PC-9 (cell line): ENCODE data around the gene LAMC1. TPM values are rescaled to one million over a fixed set of nuclear protein-coding genes. Genes with fewer than 3 reads are reported as not detected.
"Not testable (repeated sequence)": the region's sequence is repeated elsewhere in the genome, so short reads cannot be mapped to it uniquely, and the experiment has no call there.

Source experiments
- BruUV-seq: library from RNA; stranded (reverse); fragments of 400-500 nt; replicated peaks from 2 replicates; lab custom pipeline; 2021; lab: Mats Ljungman, UMichigan
- CTCF ChIA-PET: fragments of 300-600 bp; sonication (Branson Sonifier 250); formaldehyde crosslinking; loops from one replicate; lab custom pipeline; 2022; ENCODE audit warnings: antibody characterized with exemption; lab: Charles Lee
- POLR2A ChIA-PET: fragments of 300-600 bp; sonication (Branson Sonifier 250); formaldehyde crosslinking; loops from one replicate; lab custom pipeline; 2022; ENCODE audit warnings: antibody characterized with exemption; ENCODE audit not compliant: unreplicated experiment; lab: Charles Lee
- DNase-seq, 2 experiments: peaks; one replicate each; pipeline versions ENCODE4 v3.0.0 to v3.0.0-alpha.2; 2015 to 2022; ENCODE audit warnings: mixed read lengths in 1 of 2
- H2AFZ ChIP-seq: fragments of 200-600 bp; sonication (generic); 2 replicates; pipeline ENCODE4 v1.8.1; 2017; ENCODE audit warnings: antibody characterized with exemption
- H3F3A ChIP-seq: fragments of 200-600 bp; sonication (generic); 2 replicates; pipeline ENCODE4 v1.8.1; 2017; ENCODE audit warnings: antibody characterized with exemption, mild to moderate bottlenecking, low read depth; ENCODE audit not compliant: insufficient read depth
- H3K27ac ChIP-seq: fragments of 200-600 bp; sonication (generic); 2 replicates; pipeline ENCODE4 v1.6.1; 2016; ENCODE audit warnings: mixed run types
- H3K27me3 ChIP-seq: fragments of 200-600 bp; sonication (generic); 2 replicates; pipeline ENCODE4 v1.6.1; 2016; ENCODE audit warnings: low read depth, mixed run types; ENCODE audit not compliant: insufficient read depth
- H3K36me3 ChIP-seq: fragments of 200-600 bp; sonication (generic); 2 replicates; pipeline ENCODE4 v1.6.1; 2016; ENCODE audit warnings: low read depth, mixed run types
- H3K4me1 ChIP-seq: fragments of 200-600 bp; sonication (generic); replicated peaks from 2 replicates; pipeline ENCODE4 v1.6.1; 2016; ENCODE audit warnings: mixed run types; ENCODE audit not compliant: insufficient read depth
- H3K4me2 ChIP-seq: fragments of 200-600 bp; sonication (generic); 2 replicates; pipeline ENCODE4 v1.6.1; 2017; ENCODE audit warnings: mixed run types
- H3K4me3 ChIP-seq: fragments of 200-600 bp; sonication (generic); 2 replicates; pipeline ENCODE4 v1.6.1; 2016; ENCODE audit warnings: mixed run types
- H3K79me2 ChIP-seq: fragments of 200-600 bp; sonication (generic); 2 replicates; pipeline ENCODE4 v1.6.1; 2017; ENCODE audit warnings: low read depth, mixed run types
- H3K9me2 ChIP-seq: fragments of 200-600 bp; sonication (generic); 2 replicates; pipeline ENCODE4 v1.8.1; 2017; ENCODE audit warnings: mild to moderate bottlenecking; ENCODE audit not compliant: insufficient read depth
- H3K9me3 ChIP-seq: fragments of 200-600 bp; sonication (generic); 2 replicates; pipeline ENCODE4 v1.8.1; 2016; ENCODE audit warnings: low read depth; ENCODE audit not compliant: insufficient read depth
- H4K20me1 ChIP-seq: fragments of 200-600 bp; sonication (generic); 2 replicates; pipeline ENCODE4 v1.8.1; 2017; ENCODE audit not compliant: insufficient read depth
- CTCF ChIP-seq: fragments of 200-600 bp; sonication (generic); conservative IDR thresholded peaks from 2 replicates; pipeline ENCODE4 v1.6.1; 2017; ENCODE audit warnings: mixed run types, antibody characterized with exemption, mild to moderate bottlenecking, moderate library complexity
- EZH2 ChIP-seq: fragments of 200-600 bp; sonication (generic); IDR thresholded peaks from 2 replicates; pipeline ENCODE4 v1.8.0; 2017; ENCODE audit warnings: antibody characterized with exemption, low read depth
- intact Hi-C: fragments of 100-400 bp; cut with micrococcal nuclease; formaldehyde crosslinking; loops from one replicate; pipeline ENCODE4 v1.10.0; 2022; ENCODE audit not compliant: unreplicated experiment
- total RNA-seq: library from RNA; stranded (reverse); gene quantifications from 2 replicates; pipeline ENCODE4 v1.2.3, GENCODE V29; 2021

LAMC1 gene
- total RNA-seq, 1 experiment from 2014 or later: 95.5 TPM

GRCh38 chr1:183144752-183145151, 121.5 kb downstream of the LAMC1 start:
- intact Hi-C loops: no loop called here

GRCh38 chr1:183147735-183148134, 124.5 kb downstream of the LAMC1 start:
- Histone ChIP-seq H3K79me2 (no peaks in the 10 kb centered on the region), H3K4me2 (no peak overlapping the region), H3K4me1 (no peaks in the 10 kb centered on the region), H2AFZ (no peak overlapping the region), H3K27me3 (no peaks in the 10 kb centered on the region), H4K20me1 (no peaks in the 10 kb centered on the region), H3K4me3 (no peak overlapping the region), H3F3A (no peaks in the 10 kb centered on the region), H3K9me2 (no peaks in the 10 kb centered on the region), H3K9me3 (no peaks in the 10 kb centered on the region), H3K36me3 (peaks cover 4% of the 10 kb centered on the region), H3K27ac (no peak overlapping the region)
- no peak for TF ChIP-seq EZH2
- TF ChIP-seq CTCF: no peak
- ChIA-PET POLR2A (no interaction called here), CTCF (no interaction called here)
- no peak for DNase-seq
- BruUV-seq: no TSS peak
- intact Hi-C loops: no loop called here

More at GRCh38 chr1:183144752-183145151, 121.5 kb downstream of the LAMC1 start:
- no TSS peak for BruUV-seq
- no peak overlapping the region for H2AFZ ChIP-seq
- H3K9me2 ChIP-seq: no peaks in the 10 kb centered on the region
- ChIA-PET POLR2A (interaction anchor here (0.6 kb wide), 1 partner anchor 334 kb away, joined by 5 read pairs; no protein-coding TSS in a partner anchor), CTCF (no interaction called here)
- no peaks in the 10 kb centered on the region for H3K79me2 ChIP-seq
- no peaks in the 10 kb centered on the region for H3K9me3 ChIP-seq
- no peaks in the 10 kb centered on the region for H3K27me3 ChIP-seq
- no peak overlapping the region for H3K4me3 ChIP-seq
- TF ChIP-seq EZH2: no peak
- TF ChIP-seq CTCF: no peak
- H3F3A ChIP-seq: peaks cover 5% of the 10 kb centered on the region; the same call in 1 of the 2 replicates
- H3K4me1 ChIP-seq: peaks cover 9% of the 10 kb centered on the region
- no peak overlapping the region for H3K27ac ChIP-seq
- DNase-seq: no peak
- H3K36me3 ChIP-seq: peaks cover 9% of the 10 kb centered on the region
- H3K4me2 ChIP-seq: no peak overlapping the region
- no peaks in the 10 kb centered on the region for H4K20me1 ChIP-seq

- no peak for TF ChIP-seq EZH2
- POLR2A ChIA-PET: no interaction called here
- Histone ChIP-seq H3F3A (no peaks in the 10 kb centered on the region; the same call in 1 of the 2 replicates), H3K79me2 (no peaks in the 10 kb centered on the region), H3K9me2 (no peaks in the 10 kb centered on the region), H3K4me3 (no peak overlapping the region), H3K36me3 (no peaks in the 10 kb centered on the region; the same call in 1 of the 2 replicates), H3K4me1 (no peaks in the 10 kb centered on the region), H3K4me2 (no peak overlapping the region), H2AFZ (no peak overlapping the region), H3K27ac (no peak overlapping the region), H3K9me3 (no peaks in the 10 kb centered on the region), H3K27me3 (no peaks in the 10 kb centered on the region), H4K20me1 (no peaks in the 10 kb centered on the region)
- BruUV-seq: no TSS peak
- CTCF ChIA-PET: no interaction called here
- intact Hi-C loops: no loop called here
- no peak for DNase-seq
These were observed 125.4 kb downstream of the LAMC1 start for GRCh38 chr1:183148599-183148998.

- H3K27me3 ChIP-seq: no peaks in the 10 kb centered on the region
- H3K4me2 ChIP-seq: no peak overlapping the region
- H2AFZ ChIP-seq: no peak overlapping the region
- intact Hi-C loops: no loop called here
- H3K4me1 ChIP-seq: no peaks in the 10 kb centered on the region
- ChIA-PET CTCF (no interaction called here), POLR2A (interaction anchor here (0.6 kb wide), 1 partner anchor 37 kb away, joined by 4 read pairs; no protein-coding TSS in a partner anchor)
- no TSS peak for BruUV-seq
- no peaks in the 10 kb centered on the region for H3K9me2 ChIP-seq
- no peaks in the 10 kb centered on the region; the same call in 1 of the 2 replicates for H3F3A ChIP-seq
- no peaks in the 10 kb centered on the region for H3K9me3 ChIP-seq
- no peak overlapping the region for H3K27ac ChIP-seq
- DNase-seq: no peak
- H3K36me3 ChIP-seq: no peaks in the 10 kb centered on the region; the same call in 1 of the 2 replicates
- TF ChIP-seq CTCF (no peak), EZH2 (no peak)
- no peak overlapping the region for H3K4me3 ChIP-seq
- no peaks in the 10 kb centered on the region for H3K79me2 ChIP-seq
- no peaks in the 10 kb centered on the region for H4K20me1 ChIP-seq
These were observed 126.1 kb downstream of the LAMC1 start for GRCh38 chr1:183149273-183149672.

- BruUV-seq, CTCF ChIA-PET, H3K9me3 ChIP-seq, H3K27me3 ChIP-seq, H3K79me2 ChIP-seq, H3K4me2 ChIP-seq, H2AFZ ChIP-seq, H3F3A ChIP-seq, POLR2A ChIA-PET, intact Hi-C loops, DNase-seq, H3K4me1 ChIP-seq, H3K36me3 ChIP-seq, H3K27ac ChIP-seq, H3K9me2 ChIP-seq, H4K20me1 ChIP-seq, H3K4me3 ChIP-seq: not testable (repeated sequence)
These were observed 126.8 kb downstream of the LAMC1 start for GRCh38 chr1:183150032-183150431.
